MCF 10A (cell line): ENCODE data around the gene GJA3. TPM values are rescaled to one million over a fixed set of nuclear protein-coding genes. Genes with fewer than 3 reads are reported as not detected.

Experiments used
- BruUV-seq: library from RNA; stranded (reverse); fragments of 400-500 nt; replicated peaks from 2 replicates; lab custom pipeline; 2021; lab: Mats Ljungman, UMichigan
- CTCF ChIA-PET: fragments of 300-600 bp; sonication (Branson Sonifier 250); formaldehyde crosslinking; extraction: SDS; loops from one replicate; lab custom pipeline; 2021; ENCODE audit warnings: antibody characterized with exemption, inconsistent platforms; lab: Yijun Ruan, JAX
- POLR2A ChIA-PET: fragments of 300-600, 350-650 bp; sonication (Branson Sonifier 250); formaldehyde crosslinking; extraction: SDS; loops from one replicate; lab custom pipeline; 2020; ENCODE audit warnings: antibody characterized with exemption, inconsistent platforms; lab: Yijun Ruan, JAX
- DNase-seq: peaks from one replicate; pipeline ENCODE4 v3.0.0-alpha.2; 2018; ENCODE audit not compliant: unreplicated experiment
- H3K27ac Mint-ChIP-seq: one replicate; pipeline ENCODE4 v1.8.0; 2022; ENCODE audit warnings: mild to moderate bottlenecking, low read depth, mixed read lengths; ENCODE audit not compliant: unreplicated experiment
- H3K27me3 Mint-ChIP-seq: one replicate; pipeline ENCODE4 v1.8.0; 2022; ENCODE audit warnings: mixed read lengths; ENCODE audit not compliant: insufficient read depth, unreplicated experiment
- H3K36me3 Mint-ChIP-seq: one replicate; pipeline ENCODE4 v1.8.0; 2022; ENCODE audit warnings: mild to moderate bottlenecking, moderate library complexity, mixed read lengths; ENCODE audit not compliant: insufficient read depth, unreplicated experiment
- H3K4me1 Mint-ChIP-seq: one replicate; pipeline ENCODE4 v1.8.0; 2022; ENCODE audit warnings: mixed read lengths; ENCODE audit not compliant: insufficient read depth, unreplicated experiment
- H3K4me3 Mint-ChIP-seq: one replicate; pipeline ENCODE4 v1.8.0; 2022; ENCODE audit warnings: mild to moderate bottlenecking, moderate library complexity, mixed read lengths; ENCODE audit not compliant: unreplicated experiment
- H3K9me3 Mint-ChIP-seq: one replicate; pipeline ENCODE4 v1.8.0; 2022; ENCODE audit warnings: mixed read lengths; ENCODE audit not compliant: unreplicated experiment
- CTCF ChIP-seq: fragments of 200-600 bp; IDR thresholded peaks from one replicate; pipeline ENCODE4 v1.8.0; 2022; ENCODE audit warnings: antibody characterized with exemption, mild to moderate bottlenecking; ENCODE audit not compliant: unreplicated experiment
- intact Hi-C: fragments of 100-400 bp; cut with micrococcal nuclease; formaldehyde crosslinking; loops from 2 replicates; pipeline ENCODE4 v1.14.1; 2022
- total RNA-seq: library from RNA; stranded (reverse); gene quantifications from 2 replicates; pipeline ENCODE4 v1.2.3, GENCODE V29; 2022

The GJA3 gene
- total RNA-seq, 1 experiment from 2014 or later: 4.7 TPM

- H3K4me3 Mint-ChIP-seq: no peak overlapping the region
- no peak for DNase-seq
- TF ChIP-seq CTCF: no peak
- no peaks in the 10 kb centered on the region for H3K36me3 Mint-ChIP-seq
- no peaks in the 10 kb centered on the region for H3K27me3 Mint-ChIP-seq
- H3K4me1 Mint-ChIP-seq: peaks cover 41% of the 10 kb centered on the region
- H3K9me3 Mint-ChIP-seq: no peaks in the 10 kb centered on the region
- BruUV-seq: no TSS peak
- ChIA-PET POLR2A (no interaction called here), CTCF (interaction anchor here (0.7 to 2.0 kb wide), 4 partner anchors 8 to 732 kb away, joined by 3 to 8 read pairs (median 3); no protein-coding TSS in a partner anchor)
- intact Hi-C loops: loop anchor here (5.0 kb wide), 1 partner anchor 1283 kb away; no protein-coding TSS in a partner anchor
- H3K27ac Mint-ChIP-seq: no peak overlapping the region
These were observed 33.2 kb upstream of the GJA3 start for GRCh38 chr13:20193907-20194631.

- Mint-ChIP-seq H3K4me3 (peak overlapping the region; percentile 74), H3K36me3 (no peaks in the 10 kb centered on the region), H3K9me3 (no peaks in the 10 kb centered on the region), H3K27me3 (no peaks in the 10 kb centered on the region), H3K27ac (no peak overlapping the region), H3K4me1 (peaks cover 41% of the 10 kb centered on the region)
- intact Hi-C loops: loop anchor here (5.0 kb wide), 1 partner anchor 1284 kb away; no protein-coding TSS in a partner anchor
- no TSS peak for BruUV-seq
- CTCF ChIA-PET: interaction anchor here (0.7 kb wide), 1 partner anchor 186 kb away, joined by 3 read pairs; no protein-coding TSS in a partner anchor
- POLR2A ChIA-PET: no interaction called here
- no peak for TF ChIP-seq CTCF
- DNase-seq: no peak
These were observed 32.5 kb upstream of the GJA3 start for GRCh38 chr13:20193162-20193906.

GRCh38 chr13:20192836-20193161 lies 31.9 kb upstream of the GJA3 start, which contains the start of gene GJB2:
Gene GJB2, minus strand, starts transcription at chr13:20192938. Its CDS starts 3,357 bp downstream, at chr13:20189581.
- intact Hi-C loops: loop anchor here (5.0 kb wide), 1 partner anchor 1285 kb away; no protein-coding TSS in a partner anchor
- no peak for TF ChIP-seq CTCF
- Mint-ChIP-seq H3K4me1 (peaks cover 40% of the 10 kb centered on the region), H3K27ac (peak within 1 kb of the TSS; percentile 21), H3K27me3 (no peaks in the 10 kb centered on the region), H3K36me3 (no peaks in the 10 kb centered on the region), H3K4me3 (peak within 1 kb of the TSS; percentile 74), H3K9me3 (no peaks in the 10 kb centered on the region)
- POLR2A ChIA-PET: interaction anchor here (1.2 to 1.4 kb wide), 2 partner anchors 580 to 709 kb away, joined by 3 to 7 read pairs; no protein-coding TSS in a partner anchor
- CTCF ChIA-PET: interaction anchor here (1.0 to 1.4 kb wide), 2 partner anchors 11 to 280 kb away, joined by 3 to 6 read pairs; no protein-coding TSS in a partner anchor
- no TSS peak for BruUV-seq
- DNase-seq: no peak
